Measurements from ENCODE around the gene HRH4. TPM values are rescaled to one million over a fixed set of nuclear protein-coding genes. Genes with fewer than 3 reads are reported as not detected.

Gene HRH4
- total RNA-seq, 1 experiment from 2014 or later: not detected

DNA sequence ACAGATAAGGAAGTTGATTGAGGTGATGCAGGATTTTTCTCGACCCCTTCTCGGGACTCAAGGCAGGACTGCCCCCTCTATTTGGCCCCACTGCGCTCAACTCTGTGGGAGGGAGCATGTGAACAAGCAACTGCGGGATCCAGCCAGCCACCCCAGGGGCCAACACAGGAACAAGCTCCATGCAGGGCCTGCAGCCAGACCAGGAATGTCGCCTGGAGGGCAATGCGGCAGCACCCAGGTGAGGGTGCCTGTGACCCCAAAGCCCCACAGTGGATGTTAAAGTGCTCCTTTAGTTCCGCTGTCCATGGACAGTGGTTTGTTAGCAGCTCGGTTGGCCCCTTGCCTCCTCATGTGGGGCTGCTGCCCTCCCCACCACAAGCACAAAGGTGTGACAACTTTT, 57.1 kb downstream of the HRH4 start:
- no peaks in the 10 kb centered on the region; a peak in 1 of 5 replicates for H3K9me3 Mint-ChIP-seq

More for the DNA sequence above, 57.1 kb downstream of the HRH4 start:
- no peak overlapping the region for H2BK120ac ChIP-seq (ENCODE audit: low read depth, low read length, poor library complexity, severe bottlenecking)
- H3K4me1 Mint-ChIP-seq: peaks cover 11% of the 10 kb centered on the region in 2 experiments
- H2AFZ ChIP-seq (ENCODE audit: low read length): no peak overlapping the region
- H3K4me2 ChIP-seq (ENCODE audit: insufficient read depth, insufficient read length, low read length): no peak overlapping the region
- no peaks in the 10 kb centered on the region for H3K4me1 ChIP-seq (ENCODE audit: insufficient read depth, low read length)
- no peak for DNase-seq
- no peak overlapping the region for H3K18ac ChIP-seq (ENCODE audit: insufficient read length, low read depth, low read length)
- H2BK12ac ChIP-seq (ENCODE audit: insufficient read length, low read depth, low read length): no peak overlapping the region
- WGBS (ENCODE audit: extremely low coverage, insufficient read length, low lambda C conversion rate): no CpG with 5 or more reads among the region's 8 CpGs
- no peak overlapping the region for H4K8ac ChIP-seq (replicated peaks; ENCODE audit: insufficient read length, low read depth, low read length)
- no peak overlapping the region for H4K5ac ChIP-seq (ENCODE audit: insufficient read length, low read depth, low read length)
- no peak overlapping the region for H3K4ac ChIP-seq (ENCODE audit: low read depth, low read length)
- no peak overlapping the region for H4K91ac ChIP-seq (ENCODE audit: insufficient read length, low read depth, low read length)
- no peaks in the 10 kb centered on the region for H3K79me1 ChIP-seq (ENCODE audit: insufficient read depth, low read depth, low read length, poor library complexity, severe bottlenecking)
- no peak overlapping the region for H3T11ph ChIP-seq (ENCODE audit: low read length)
- H3K27me3 Mint-ChIP-seq (ENCODE audit: low read depth): no peaks in the 10 kb centered on the region
- no peak overlapping the region for H3K9ac ChIP-seq (ENCODE audit: extremely low read depth, insufficient read length, low read length)
- H3K56ac ChIP-seq (ENCODE audit: insufficient read length, low read depth, low read length): no peak overlapping the region
- no peak overlapping the region for H3K4me3 Mint-ChIP-seq
- H2BK15ac ChIP-seq (ENCODE audit: low read depth, low read length): no peak overlapping the region
- H3K14ac ChIP-seq (ENCODE audit: insufficient read depth, low read length): no peak overlapping the region
- H3K36me3 Mint-ChIP-seq (ENCODE audit: insufficient read depth in 1 of 3, low read depth in 3 of 3): no peaks in the 10 kb centered on the region
- no peaks in the 10 kb centered on the region for H4K20me1 ChIP-seq (ENCODE audit: control insufficient read depth, insufficient read depth, insufficient read length)
- H3K9me3 ChIP-seq (ENCODE audit: control insufficient read depth, low read depth, low read length): no peaks in the 10 kb centered on the region
- no peaks in the 10 kb centered on the region for H3K79me2 ChIP-seq (ENCODE audit: insufficient read depth, low read length)
- H3K27ac ChIP-seq (ENCODE audit: insufficient read length, low read depth, low read length): no peak overlapping the region
- H3K23ac ChIP-seq (ENCODE audit: insufficient read length, low read depth, low read length): no peak overlapping the region
- no peaks in the 10 kb centered on the region for H3K23me2 ChIP-seq (ENCODE audit: insufficient read length, low read depth, low read length, poor library complexity, severe bottlenecking)
- H2BK5ac ChIP-seq (ENCODE audit: insufficient read length, low read length): no peak overlapping the region
- TF ChIP-seq, protein P1, sequence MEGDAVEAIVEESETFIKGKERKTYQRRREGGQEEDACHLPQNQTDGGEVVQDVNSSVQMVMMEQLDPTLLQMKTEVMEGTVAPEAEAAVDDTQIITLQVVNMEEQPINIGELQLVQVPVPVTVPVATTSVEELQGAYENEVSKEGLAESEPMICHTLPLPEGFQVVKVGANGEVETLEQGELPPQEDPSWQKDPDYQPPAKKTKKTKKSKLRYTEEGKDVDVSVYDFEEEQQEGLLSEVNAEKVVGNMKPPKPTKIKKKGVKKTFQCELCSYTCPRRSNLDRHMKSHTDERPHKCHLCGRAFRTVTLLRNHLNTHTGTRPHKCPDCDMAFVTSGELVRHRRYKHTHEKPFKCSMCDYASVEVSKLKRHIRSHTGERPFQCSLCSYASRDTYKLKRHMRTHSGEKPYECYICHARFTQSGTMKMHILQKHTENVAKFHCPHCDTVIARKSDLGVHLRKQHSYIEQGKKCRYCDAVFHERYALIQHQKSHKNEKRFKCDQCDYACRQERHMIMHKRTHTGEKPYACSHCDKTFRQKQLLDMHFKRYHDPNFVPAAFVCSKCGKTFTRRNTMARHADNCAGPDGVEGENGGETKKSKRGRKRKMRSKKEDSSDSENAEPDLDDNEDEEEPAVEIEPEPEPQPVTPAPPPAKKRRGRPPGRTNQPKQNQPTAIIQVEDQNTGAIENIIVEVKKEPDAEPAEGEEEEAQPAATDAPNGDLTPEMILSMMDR (conservative IDR thresholded peaks at IDR 0.05): no peak
- H3K27ac Mint-ChIP-seq: no peak overlapping the region
- H3K27me3 ChIP-seq (ENCODE audit: insufficient read depth, low read length): no peaks in the 10 kb centered on the region
- H2AK5ac ChIP-seq (ENCODE audit: insufficient read length, low read length): no peak overlapping the region
- no peak overlapping the region for H2BK20ac ChIP-seq (ENCODE audit: low read depth, low read length, poor library complexity, severe bottlenecking)

All from H9 (cell line).